Measurements from ENCODE around the gene GABRG3. TPM values are rescaled to one million over a fixed set of nuclear protein-coding genes. Genes with fewer than 3 reads are reported as not detected.

Gene GABRG3
- not detected for total RNA-seq
- long read RNA-seq: 0 reads

- ATAC-seq (no peak), DNase-seq (ENCODE audit: missing footprints) (no peak)
- intact Hi-C loops (cut with DNase I): no loop called here
These were observed at the start of gene GABRG3 for GRCh38 chr15:26970712-26971210. GABRG3 (plus strand) TSS chr15:26971181.

- DNase-seq (ENCODE audit: missing footprints) (no peak), ATAC-seq (no peak)
- intact Hi-C loops (cut with DNase I): no loop called here
These were observed 49.5 kb upstream of the GABRG3 start for GRCh38 chr15:26921433-26921832.

- intact Hi-C loops (cut with DNase I): no loop called here
- ATAC-seq (no peak), DNase-seq (ENCODE audit: missing footprints) (no peak)
These were observed 44.9 kb upstream of the GABRG3 start for GRCh38 chr15:26926081-26926480.

- ATAC-seq (no peak), DNase-seq (ENCODE audit: missing footprints) (no peak)
- intact Hi-C loops (cut with DNase I): no loop called here
These were observed 42.9 kb upstream of the GABRG3 start for GRCh38 chr15:26928051-26928450.

GRCh38 chr15:26929588-26929987 lies 41.4 kb upstream of the GABRG3 start:
- DNase-seq (ENCODE audit: missing footprints): no peak
- intact Hi-C loops (cut with DNase I): no loop called here
- ATAC-seq: no peak

GRCh38 chr15:26934848-26935247 lies 36.1 kb upstream of the GABRG3 start:
- no peak for DNase-seq (ENCODE audit: missing footprints)
- no peak for ATAC-seq
- intact Hi-C loops (cut with DNase I): no loop called here

- no peak for DNase-seq (ENCODE audit: missing footprints)
- intact Hi-C loops (cut with DNase I): no loop called here
- ATAC-seq: no peak
These were observed 35.7 kb upstream of the GABRG3 start for GRCh38 chr15:26935322-26935721.

- no peak for DNase-seq (ENCODE audit: missing footprints)
- intact Hi-C loops (cut with DNase I): no loop called here
- ATAC-seq: no peak
These were observed 34.5 kb upstream of the GABRG3 start for GRCh38 chr15:26936502-26936901.

- intact Hi-C loops (cut with DNase I): no loop called here
- DNase-seq (ENCODE audit: missing footprints) (no peak), ATAC-seq (no peak)
These were observed 33.8 kb upstream of the GABRG3 start for GRCh38 chr15:26937134-26937533.

- DNase-seq (ENCODE audit: missing footprints) (no peak), ATAC-seq (no peak)
- intact Hi-C loops (cut with DNase I): no loop called here
These were observed 31.6 kb upstream of the GABRG3 start for GRCh38 chr15:26939398-26939797.

- ATAC-seq (no peak), DNase-seq (ENCODE audit: missing footprints) (no peak)
- intact Hi-C loops (cut with DNase I): no loop called here
These were observed 29.5 kb upstream of the GABRG3 start for GRCh38 chr15:26941489-26941888.

GRCh38 chr15:26943866-26944265 lies 27.1 kb upstream of the GABRG3 start:
- no peak for ATAC-seq

GRCh38 chr15:26945046-26945445 lies 25.9 kb upstream of the GABRG3 start:
- DNase-seq (ENCODE audit: missing footprints) (no peak), ATAC-seq (no peak)
- intact Hi-C loops (cut with DNase I): no loop called here

More at GRCh38 chr15:26943866-26944265, 27.1 kb upstream of the GABRG3 start:
- intact Hi-C loops (cut with DNase I): no loop called here
- no peak for DNase-seq (ENCODE audit: missing footprints)

- intact Hi-C loops (cut with DNase I): no loop called here
- DNase-seq (ENCODE audit: missing footprints): no peak
- ATAC-seq: no peak
These were observed 21.0 kb upstream of the GABRG3 start for GRCh38 chr15:26950001-26950400.

GRCh38 chr15:26954403-26954802 lies 16.6 kb upstream of the GABRG3 start:
- no peak for ATAC-seq

GRCh38 chr15:26967719-26968269 lies 3.2 kb upstream of the GABRG3 start:
- ATAC-seq: no peak
- no peak for DNase-seq (ENCODE audit: missing footprints)
- intact Hi-C loops (cut with DNase I): no loop called here

More at GRCh38 chr15:26954403-26954802, 16.6 kb upstream of the GABRG3 start:
- no peak for DNase-seq (ENCODE audit: missing footprints)
- intact Hi-C loops (cut with DNase I): no loop called here

- no peak for DNase-seq (ENCODE audit: missing footprints)
- ATAC-seq: no peak
- intact Hi-C loops (cut with DNase I): no loop called here
These were observed 2.2 kb upstream of the GABRG3 start for GRCh38 chr15:26968806-26969205.

- intact Hi-C loops (cut with DNase I): no loop called here
- DNase-seq (ENCODE audit: missing footprints): no peak
- no peak for ATAC-seq
These were observed 464 bp downstream of the GABRG3 start for GRCh38 chr15:26971271-26972018.

- intact Hi-C loops (cut with DNase I): no loop called here
- ATAC-seq: no peak
- no peak for DNase-seq (ENCODE audit: missing footprints)
These were observed 1.7 kb downstream of the GABRG3 start for GRCh38 chr15:26972636-26973035.

- ATAC-seq: no peak
- intact Hi-C loops (cut with DNase I): no loop called here
These were observed 3.3 kb downstream of the GABRG3 start for GRCh38 chr15:26974120-26974780.

More at GRCh38 chr15:26974120-26974780, 3.3 kb downstream of the GABRG3 start:
- DNase-seq (ENCODE audit: missing footprints): no peak

Measured in Right ventricle myocardium inferior (tissue), 1 donor.